Keratinocyte (primary cell): ENCODE results near the gene LAMA1. TPM values are rescaled to one million over a fixed set of nuclear protein-coding genes. Genes with fewer than 3 reads are reported as not detected.

Source experiments
- DNase-seq: peaks from one replicate; pipeline ENCODE4 v3.0.0-alpha.2; 2011; ENCODE audit warnings: low read depth, missing footprints, low spot score
- FAIRE-seq: peaks from 2 replicates; lab custom pipeline; 2011; peaks lifted over from hg19 to GRCh38; lab: Jason Lieb, UNC
- H2AFZ ChIP-seq: 2 replicates; pipeline ENCODE4 v1.6.0; 2012; ENCODE audit warnings: low read length, control low read depth, inconsistent platforms; ENCODE audit not compliant: control insufficient read depth
- H3K27ac ChIP-seq: 2 replicates; pipeline ENCODE4 v1.5.1; 2011; ENCODE audit warnings: low read length; ENCODE audit not compliant: control insufficient read depth, insufficient read depth
- H3K27me3 ChIP-seq: 3 replicates; pipeline ENCODE4 v1.6.0; 2011; ENCODE audit warnings: low read length; ENCODE audit not compliant: control insufficient read depth, insufficient read depth; ENCODE audit errors: extremely low read depth
- H3K36me3 ChIP-seq, 2 experiments: 2 replicates in 1 of 2; 3 replicates in 1 of 2; pipeline ENCODE4 v1.5.1; 2011; ENCODE audit warnings: low read length in 2 of 2, mild to moderate bottlenecking in 1 of 2; ENCODE audit not compliant: control insufficient read depth in 2 of 2, insufficient read depth in 2 of 2; ENCODE audit errors: extremely low read depth in 1 of 2
- H3K4me1 ChIP-seq: 3 replicates; pipeline ENCODE4 v1.5.1; 2011; ENCODE audit warnings: low read length; ENCODE audit not compliant: control insufficient read depth, insufficient read depth; ENCODE audit errors: extremely low read depth
- H3K4me2 ChIP-seq: 3 replicates; pipeline ENCODE4 v1.6.0; 2011; ENCODE audit warnings: low read depth, low read length; ENCODE audit not compliant: control insufficient read depth, insufficient read depth; ENCODE audit errors: extremely low read depth
- H3K4me3 ChIP-seq, 3 experiments: fragments of 200-600 bp in 1 of 3; sonication (generic) in 1 of 3; 2 replicates in 2 of 3; 3 replicates in 1 of 3; pipeline ENCODE4 v1.5.1; 2011 to 2016; ENCODE audit warnings: low read length in 3 of 3, mild to moderate bottlenecking in 3 of 3, control low read depth in 2 of 3, inconsistent platforms in 1 of 3, low read depth in 1 of 3, mixed read lengths in 1 of 3, mixed run types in 1 of 3, moderate library complexity in 1 of 3; ENCODE audit not compliant: control insufficient read depth in 2 of 3, insufficient read depth in 2 of 3; ENCODE audit errors: extremely low read depth in 1 of 3
- H3K79me2 ChIP-seq: 2 replicates; pipeline ENCODE4 v1.6.0; 2012; ENCODE audit warnings: low read length; ENCODE audit not compliant: control insufficient read depth, insufficient read depth
- H3K9ac ChIP-seq: 3 replicates; pipeline ENCODE4 v1.6.0; 2011; ENCODE audit warnings: low read length; ENCODE audit not compliant: control insufficient read depth, insufficient read depth; ENCODE audit errors: extremely low read depth
- H3K9me1 ChIP-seq: 3 replicates; pipeline ENCODE4 v1.6.0; 2011; ENCODE audit warnings: low read length; ENCODE audit not compliant: control insufficient read depth, insufficient read depth; ENCODE audit errors: extremely low read depth
- H3K9me3 ChIP-seq: 2 replicates; pipeline ENCODE4 v1.5.1; 2012; ENCODE audit warnings: low read depth, low read length; ENCODE audit not compliant: control insufficient read depth
- H4K20me1 ChIP-seq: 3 replicates; pipeline ENCODE4 v1.6.0; 2011; ENCODE audit warnings: low read length; ENCODE audit not compliant: control insufficient read depth, insufficient read depth; ENCODE audit errors: extremely low read depth
- CTCF ChIP-seq, 3 experiments: IDR thresholded peaks in 1 of 3; conservative IDR thresholded peaks in 1 of 3; optimal IDR thresholded peaks in 1 of 3; 2 replicates in 2 of 3; 3 replicates in 1 of 3; pipeline versions ENCODE3 to v1.5.1; 2011; ENCODE audit warnings: low read length in 3 of 3, mild to moderate bottlenecking in 3 of 3, moderate library complexity in 2 of 3, control low read depth in 1 of 3, inconsistent platforms in 1 of 3; ENCODE audit not compliant: insufficient read depth in 2 of 3; ENCODE audit errors: extremely low read depth in 1 of 3
- EZH2 ChIP-seq: IDR thresholded peaks from one replicate; pipeline ENCODE4 v1.6.1; 2012; ENCODE audit warnings: inconsistent platforms, mild to moderate bottlenecking, low read length, moderate library complexity
- dilution Hi-C: fragments of 300-500 bp; cut with MboI; formaldehyde crosslinking; loops from one replicate; pipeline ENCODE4 v1.7.0; 2020; ENCODE audit warnings: low sequenced_read_pairs; ENCODE audit not compliant: extremely low pct_ligation_motif_present
- polyA plus RNA-seq, 5 experiments: library from polyadenylated mRNA; depleted of rRNA in 3 of 5; stranded (reverse) in 3 of 5; stranded (forward) in 1 of 5; unstranded in 1 of 5; fragments of >200 nt; gene quantifications; 1 replicate in 1 of 5; 2 replicates in 3 of 5; 3 replicates in 1 of 5; pipeline versions ENCODE4 v1.2.1 to v1.2.3, GENCODE V29; 2011 to 2012; ENCODE audit warnings: missing spikeins in 2 of 5, low read depth in 1 of 5, low replicate concordance in 1 of 5

Gene LAMA1
- polyA plus RNA-seq, 1 donor (not counting 4 experiments of a cell fraction or from before 2014, with no cell fraction given): 2.1 TPM

- TF ChIP-seq EZH2 (no peak), CTCF (optimal IDR thresholded peaks at IDR 0.05 in 1 of 3, IDR thresholded peaks at IDR 0.05 in 1 of 3, conservative IDR thresholded peaks at IDR 0.05 in 1 of 3; ENCODE audit: extremely low read depth in 1 of 3, insufficient read depth in 2 of 3, low read length in 3 of 3) (no peak)
- H3K4me3 ChIP-seq: no peak overlapping the region
- no peak overlapping the region for H2AFZ ChIP-seq
- DNase-seq (no peak), FAIRE-seq (no peak)
- dilution Hi-C loops: no loop called here
- no peaks in the 10 kb centered on the region for H3K9me1 ChIP-seq
- no peaks in the 10 kb centered on the region for H3K79me2 ChIP-seq
- H3K36me3 ChIP-seq: no peaks in the 10 kb centered on the region
- no peaks in the 10 kb centered on the region for H3K27me3 ChIP-seq
- H3K27ac ChIP-seq: no peak overlapping the region
- H3K4me1 ChIP-seq: peaks cover 18% of the 10 kb centered on the region
- no peak overlapping the region for H3K9ac ChIP-seq
- no peaks in the 10 kb centered on the region for H3K9me3 ChIP-seq
- no peaks in the 10 kb centered on the region for H4K20me1 ChIP-seq
- H3K4me2 ChIP-seq: no peak overlapping the region
Observed at GRCh38 chr18:6992761-6993160, 124.8 kb downstream of the LAMA1 start.

- Histone ChIP-seq H3K9me3 (no peaks in the 10 kb centered on the region), H3K27me3 (no peaks in the 10 kb centered on the region), H3K9me1 (no peaks in the 10 kb centered on the region), H3K36me3 (no peaks in the 10 kb centered on the region), H3K9ac (no peak overlapping the region), H4K20me1 (no peaks in the 10 kb centered on the region), H3K4me3 (no peak overlapping the region), H2AFZ (no peak overlapping the region), H3K4me2 (no peak overlapping the region), H3K79me2 (no peaks in the 10 kb centered on the region), H3K4me1 (no peaks in the 10 kb centered on the region), H3K27ac (no peak overlapping the region)
- DNase-seq: no peak
- no peak for FAIRE-seq
- no peak for TF ChIP-seq EZH2
- dilution Hi-C loops: no loop called here
Observed at GRCh38 chr18:6983366-6983765, 134.2 kb downstream of the LAMA1 start.

GRCh38 chr18:6982398-6982797 lies 135.2 kb downstream of the LAMA1 start:
- TF ChIP-seq CTCF (optimal IDR thresholded peaks at IDR 0.05 in 1 of 3, IDR thresholded peaks at IDR 0.05 in 1 of 3, conservative IDR thresholded peaks at IDR 0.05 in 1 of 3; ENCODE audit: extremely low read depth in 1 of 3, insufficient read depth in 2 of 3, low read length in 3 of 3) (no peak), EZH2 (no peak)

More at GRCh38 chr18:6982398-6982797, 135.2 kb downstream of the LAMA1 start:
- Histone ChIP-seq H3K27ac (no peak overlapping the region), H3K79me2 (no peaks in the 10 kb centered on the region), H3K4me1 (no peaks in the 10 kb centered on the region), H4K20me1 (no peaks in the 10 kb centered on the region), H3K9me3 (no peaks in the 10 kb centered on the region), H2AFZ (no peak overlapping the region), H3K27me3 (no peaks in the 10 kb centered on the region), H3K9me1 (no peaks in the 10 kb centered on the region), H3K4me2 (no peak overlapping the region), H3K36me3 (no peaks in the 10 kb centered on the region), H3K9ac (no peak overlapping the region), H3K4me3 (no peak overlapping the region)
- dilution Hi-C loops: no loop called here
- no peak for FAIRE-seq
- no peak for DNase-seq
